ENCODE measurements around the gene MGAT5B. TPM values are rescaled to one million over a fixed set of nuclear protein-coding genes. Genes with fewer than 3 reads are reported as not detected.
"Not testable (repeated sequence)": the region's sequence is repeated elsewhere in the genome, so short reads cannot be mapped to it uniquely, and the experiment has no call there.

The MGAT5B gene
- total RNA-seq, 6 experiments from 2014 or later: 0.16 TPM; not detected in 5

- peaks cover 0 to 12% of the 10 kb centered on the region in 2 donors for H3K27me3 ChIP-seq
- ATAC-seq (peak; percentile 23 to 44 (median 42)), DNase-seq (no peak)
- no peak overlapping the region for H3K4me3 ChIP-seq
- H3K4me1 ChIP-seq: no peaks in the 10 kb centered on the region
- H3K36me3 ChIP-seq: no peaks in the 10 kb centered on the region
- intact Hi-C loops (cut with DNase I): no loop called here
- H3K27ac ChIP-seq: no peak overlapping the region
- 0% methylated on average over 5 of the region's 13 CpGs for WGBS (ENCODE audit: insufficient coverage, low coverage, low lambda C conversion rate, missing lambda C conversion rate)
- TF ChIP-seq CTCF (IDR thresholded peaks at IDR 0.05): no peak
- H3K9me3 ChIP-seq: no peaks in the 10 kb centered on the region
These were observed 101.5 kb downstream of the MGAT5B start for GRCh38 chr17:76969598-76970172.

GRCh38 chr17:76970228-76970627 lies 102.0 kb downstream of the MGAT5B start:
- H3K4me3 ChIP-seq; ATAC-seq; H3K36me3 ChIP-seq; DNase-seq; H3K9me3 ChIP-seq; intact Hi-C loops (cut with DNase I); H3K4me1 ChIP-seq; H3K27ac ChIP-seq: not testable (repeated sequence)
- 74% methylated on average over 5 of the region's 5 CpGs for WGBS (ENCODE audit: insufficient coverage, low coverage, low lambda C conversion rate, missing lambda C conversion rate)
- peaks cover 0 to 12% of the 10 kb centered on the region in 2 donors for H3K27me3 ChIP-seq

DNA sequence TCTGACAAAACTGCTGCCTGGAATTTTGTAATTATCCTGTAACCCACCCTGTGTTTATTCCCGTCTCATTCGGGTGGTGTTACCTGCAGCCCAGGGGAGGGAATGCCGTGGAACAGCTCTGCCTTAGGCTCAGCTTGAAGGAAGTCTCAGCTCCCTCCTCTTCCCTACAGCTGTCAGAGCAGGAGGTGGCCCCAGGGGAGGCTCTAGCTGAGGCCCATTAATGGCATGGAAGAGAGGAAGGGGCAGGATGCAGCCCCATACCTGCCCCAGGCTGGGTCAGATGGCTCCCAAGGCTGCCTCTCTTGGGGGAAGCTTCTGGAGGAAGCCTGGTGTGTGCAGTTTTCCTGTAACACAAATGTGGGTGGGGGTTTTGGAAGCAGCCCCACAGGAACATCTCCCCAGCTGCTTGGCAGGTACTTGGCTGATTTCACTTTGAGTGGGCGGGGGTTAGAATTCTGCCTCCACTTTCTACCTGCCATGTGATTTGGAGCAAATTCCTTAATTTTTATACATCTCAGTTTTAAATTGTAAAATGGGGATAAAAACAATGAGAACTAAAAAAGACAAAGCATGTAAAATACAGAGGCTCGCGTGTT lies 103.9 kb downstream of the MGAT5B start:
- ATAC-seq (no peak), DNase-seq (no peak)
- Histone ChIP-seq H3K36me3 (no peaks in the 10 kb centered on the region), H3K27me3 (peaks cover 0 to 12% of the 10 kb centered on the region in 2 donors), H3K4me3 (no peak overlapping the region), H3K4me1 (no peaks in the 10 kb centered on the region), H3K9me3 (no peaks in the 10 kb centered on the region), H3K27ac (no peak overlapping the region)
- TF ChIP-seq CTCF (IDR thresholded peaks at IDR 0.05) (no peak), POLR2A (IDR thresholded peaks at IDR 0.05) (no peak)
- intact Hi-C loops (cut with DNase I): no loop called here
- 53% methylated on average over 6 of the region's 6 CpGs for WGBS (ENCODE audit: insufficient coverage, low coverage, low lambda C conversion rate, missing lambda C conversion rate)

GRCh38 chr17:76973040-76973439 lies 104.8 kb downstream of the MGAT5B start:
- Histone ChIP-seq H3K9me3 (no peaks in the 10 kb centered on the region), H3K27me3 (peaks cover 0 to 7% of the 10 kb centered on the region in 2 donors), H3K36me3 (no peaks in the 10 kb centered on the region), H3K4me3 (no peak overlapping the region), H3K4me1 (no peaks in the 10 kb centered on the region), H3K27ac (no peak overlapping the region)
- intact Hi-C loops (cut with DNase I): no loop called here
- no peak for DNase-seq
- no peak for ATAC-seq
- TF ChIP-seq POLR2A (IDR thresholded peaks at IDR 0.05): no peak
- no peak for TF ChIP-seq CTCF (IDR thresholded peaks at IDR 0.05)
- WGBS (ENCODE audit: insufficient coverage, low coverage, low lambda C conversion rate, missing lambda C conversion rate): 62% methylated on average over 2 of the region's 8 CpGs

DNA sequence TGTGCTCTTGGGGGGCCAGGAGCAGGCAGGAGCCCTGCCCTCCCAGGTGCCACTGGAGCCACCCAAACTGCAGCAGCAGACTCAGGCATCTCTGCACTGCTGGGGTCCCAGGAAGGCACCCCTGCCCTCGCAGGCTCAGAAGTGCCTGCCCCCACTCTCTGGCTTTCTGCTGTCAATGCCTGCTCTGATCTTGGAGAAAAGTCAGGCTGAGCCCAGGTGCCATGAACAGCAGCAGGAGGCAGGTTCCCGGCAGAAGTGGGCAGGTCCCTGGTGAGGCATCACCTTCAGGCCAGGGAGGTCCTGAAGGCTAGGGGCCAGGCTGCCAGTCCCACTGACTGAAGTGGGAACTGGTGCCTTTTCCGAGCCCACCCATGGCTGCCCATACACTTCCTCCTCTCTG lies 106.5 kb downstream of the MGAT5B start:
- intact Hi-C loops (cut with DNase I): no loop called here
- no peak overlapping the region for H3K27ac ChIP-seq
- no peaks in the 10 kb centered on the region for H3K9me3 ChIP-seq
- H3K27me3 ChIP-seq: no peaks in the 10 kb centered on the region
- H3K4me3 ChIP-seq: no peak overlapping the region
- H3K4me1 ChIP-seq: no peaks in the 10 kb centered on the region
- TF ChIP-seq POLR2A (IDR thresholded peaks at IDR 0.05): no peak
- no peak for TF ChIP-seq CTCF (IDR thresholded peaks at IDR 0.05)
- no peak for DNase-seq
- 100% methylated on average over 1 of the region's 3 CpGs for WGBS (ENCODE audit: insufficient coverage, low coverage, low lambda C conversion rate, missing lambda C conversion rate)
- no peak for ATAC-seq
- H3K36me3 ChIP-seq: no peaks in the 10 kb centered on the region

DNA sequence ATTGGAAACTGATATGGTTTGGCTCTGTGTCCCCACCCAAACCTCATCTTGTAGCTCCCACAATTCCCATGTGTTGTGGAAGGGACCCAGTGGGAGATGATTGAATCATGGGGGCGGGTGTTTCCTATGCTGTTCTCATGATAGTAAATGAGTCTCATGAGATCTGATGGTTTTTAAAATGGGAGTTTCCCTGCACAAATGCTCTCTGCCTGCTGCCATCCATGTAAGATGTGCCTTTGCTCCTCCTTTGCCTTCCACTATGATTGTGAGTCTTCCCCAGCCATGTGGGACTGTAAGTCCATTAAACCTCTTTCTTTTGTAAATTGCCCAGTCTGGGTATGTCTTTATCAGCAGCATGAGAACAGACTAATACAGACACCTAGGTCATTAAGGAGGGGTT lies 109.8 kb downstream of the MGAT5B start:
- H3K9me3 ChIP-seq; intact Hi-C loops (cut with DNase I); H3K4me3 ChIP-seq; ATAC-seq; H3K36me3 ChIP-seq; H3K4me1 ChIP-seq; DNase-seq; H3K27ac ChIP-seq; H3K27me3 ChIP-seq: not testable (repeated sequence)
- 42% methylated on average over 1 of the region's 1 CpG for WGBS (ENCODE audit: insufficient coverage, low coverage, low lambda C conversion rate, missing lambda C conversion rate)
